DMS53 treated with DMSO at 0.1 percent for 48 hours (cell line): ENCODE data around the gene MAT2B.
A peak's percentile ranks its signal among the peaks of the same experiment; 100 is the strongest.
"Not testable (repeated sequence)": the region's sequence is repeated elsewhere in the genome, so short reads cannot be mapped to it uniquely, and the experiment has no call there.

ENCODE experiments used
- DNase-seq: peaks from one replicate; lab custom pipeline; 2025; ENCODE audit not compliant: unreplicated experiment; lab: John Stamatoyannopoulos, UW

MAT2B gene

GRCh38 chr5:163503106-163504078, 2.0 kb upstream of the MAT2B start:
- peak; percentile 14 for DNase-seq

- DNase-seq = peak; percentile 8
These were observed 1.1 kb upstream of the MAT2B start for GRCh38 chr5:163504079-163504931.

- DNase-seq = no peak
These were observed 411 bp upstream of the MAT2B start for GRCh38 chr5:163505049-163505367.

GRCh38 chr5:163506095-163506457, 657 bp downstream of the MAT2B start:
- no peak for DNase-seq

DNA sequence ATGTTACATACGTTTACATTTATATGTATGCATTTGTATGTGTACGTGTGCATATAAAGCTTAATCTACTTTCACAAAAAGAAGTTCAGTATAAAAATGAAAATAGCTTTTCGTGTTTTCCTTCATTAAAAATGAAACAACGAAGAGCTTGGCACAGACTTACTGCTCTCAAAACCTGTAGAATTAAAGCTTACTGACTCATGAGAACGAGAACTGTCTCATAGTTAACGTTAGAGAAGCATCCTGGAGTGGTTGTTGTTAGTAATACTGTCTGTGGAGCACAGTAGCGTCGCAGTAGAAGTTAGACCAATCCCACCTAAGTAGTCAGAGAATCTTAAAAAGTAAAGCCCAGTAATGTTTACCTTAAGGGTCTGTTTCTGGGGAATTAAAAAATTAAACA, 1.3 kb downstream of the MAT2B start:
- DNase-seq = no peak

DNA sequence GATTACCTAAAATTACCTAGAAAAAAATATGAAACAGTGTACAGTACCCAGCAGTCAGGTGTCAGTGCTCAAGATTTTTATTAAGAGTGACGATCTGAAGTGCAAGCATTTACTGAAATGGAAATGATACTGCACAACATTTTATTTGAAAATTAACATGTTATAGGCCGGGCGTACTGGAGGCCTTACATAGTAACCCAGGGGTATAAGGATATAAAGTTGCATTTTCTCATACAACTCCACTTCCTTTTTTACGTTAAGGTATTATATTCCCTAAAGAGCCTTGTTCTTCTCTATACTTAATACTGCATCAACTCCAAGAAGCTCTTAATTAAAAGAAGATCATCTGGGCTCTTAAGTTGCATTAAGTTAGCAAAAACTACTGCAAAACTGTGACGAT, 3.3 kb downstream of the MAT2B start:
- no peak for DNase-seq

- DNase-seq = no peak
These were observed 4.0 kb downstream of the MAT2B start for GRCh38 chr5:163509291-163509951.

DNA sequence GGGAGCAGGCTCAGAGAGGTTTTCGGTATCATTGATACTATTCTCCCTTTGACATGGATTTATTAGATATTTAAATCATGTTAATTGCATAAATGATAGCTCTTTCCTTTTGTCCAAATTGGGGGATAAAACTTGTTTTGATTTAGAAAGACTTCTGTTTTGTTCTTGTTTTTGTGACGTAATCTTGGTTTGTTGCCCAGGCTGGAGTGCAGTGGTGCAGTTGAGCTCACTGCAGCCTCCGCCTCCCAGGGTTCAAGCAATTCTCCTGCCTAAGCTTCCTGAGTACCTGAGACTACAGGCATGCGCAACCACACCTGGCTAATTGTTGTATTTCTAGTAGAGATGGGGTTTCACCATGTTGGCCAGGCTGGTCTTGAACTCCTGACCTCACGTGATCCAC, 7.1 kb downstream of the MAT2B start:
- no peak for DNase-seq

DNA sequence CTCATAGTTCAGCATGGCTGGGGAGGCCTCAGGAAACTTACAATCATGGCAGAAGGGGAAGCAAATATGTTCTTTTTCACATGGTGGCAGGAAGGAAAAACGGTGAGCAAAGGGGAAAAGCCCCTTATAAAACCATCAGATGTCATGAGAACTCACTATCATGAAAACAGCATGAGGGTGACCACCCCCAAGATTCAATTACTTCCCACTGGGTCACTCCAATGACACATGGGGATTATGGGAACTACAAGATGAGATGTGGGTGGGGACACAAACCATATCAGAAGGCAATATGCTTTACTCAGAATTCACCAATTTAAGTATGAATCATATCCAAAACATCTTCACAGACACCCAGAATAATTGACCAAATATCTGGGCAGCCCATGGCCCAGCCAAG, 19.7 kb downstream of the MAT2B start:
- DNase-seq = no peak

DNA sequence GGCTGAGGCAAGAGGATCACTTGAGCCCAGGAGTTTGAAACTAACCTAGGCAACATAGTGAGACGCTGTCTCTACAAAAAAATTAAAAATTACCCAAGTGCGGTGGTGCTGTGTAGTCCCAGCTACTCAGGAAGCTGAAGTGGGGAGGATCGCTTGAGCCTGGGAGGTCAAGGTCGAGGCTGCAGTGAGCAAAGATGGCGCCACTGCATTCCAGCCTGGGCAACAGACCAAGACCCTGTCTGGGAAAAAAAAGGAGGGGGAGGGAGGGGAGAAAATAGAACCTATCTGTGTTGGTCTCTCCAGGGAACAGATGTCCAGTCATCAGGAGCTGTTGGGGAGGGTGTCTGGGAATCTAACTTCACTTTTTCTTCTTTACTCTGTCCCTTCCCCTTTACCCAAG, 24.3 kb downstream of the MAT2B start:
- no peak for DNase-seq

DNA sequence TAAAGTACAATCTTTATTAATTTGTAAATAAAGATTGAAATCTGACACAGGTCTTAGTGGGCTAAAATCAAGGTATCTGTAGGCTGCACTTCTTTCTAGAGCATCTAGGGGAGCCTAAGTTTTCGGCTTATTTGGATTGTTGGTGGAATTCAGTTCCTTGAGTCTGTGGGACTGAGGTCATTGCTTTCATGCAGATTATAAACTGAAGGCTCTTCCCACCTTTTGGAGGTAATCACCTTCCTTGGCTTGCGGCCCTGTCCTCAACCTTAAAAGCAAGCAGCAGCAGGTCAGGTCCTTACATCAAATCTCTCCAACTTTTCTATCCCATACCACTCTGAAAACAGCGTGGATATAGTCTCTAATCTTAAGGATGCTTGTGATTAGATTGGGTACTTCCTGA, 25.9 kb downstream of the MAT2B start:
- no peak for DNase-seq

DNA sequence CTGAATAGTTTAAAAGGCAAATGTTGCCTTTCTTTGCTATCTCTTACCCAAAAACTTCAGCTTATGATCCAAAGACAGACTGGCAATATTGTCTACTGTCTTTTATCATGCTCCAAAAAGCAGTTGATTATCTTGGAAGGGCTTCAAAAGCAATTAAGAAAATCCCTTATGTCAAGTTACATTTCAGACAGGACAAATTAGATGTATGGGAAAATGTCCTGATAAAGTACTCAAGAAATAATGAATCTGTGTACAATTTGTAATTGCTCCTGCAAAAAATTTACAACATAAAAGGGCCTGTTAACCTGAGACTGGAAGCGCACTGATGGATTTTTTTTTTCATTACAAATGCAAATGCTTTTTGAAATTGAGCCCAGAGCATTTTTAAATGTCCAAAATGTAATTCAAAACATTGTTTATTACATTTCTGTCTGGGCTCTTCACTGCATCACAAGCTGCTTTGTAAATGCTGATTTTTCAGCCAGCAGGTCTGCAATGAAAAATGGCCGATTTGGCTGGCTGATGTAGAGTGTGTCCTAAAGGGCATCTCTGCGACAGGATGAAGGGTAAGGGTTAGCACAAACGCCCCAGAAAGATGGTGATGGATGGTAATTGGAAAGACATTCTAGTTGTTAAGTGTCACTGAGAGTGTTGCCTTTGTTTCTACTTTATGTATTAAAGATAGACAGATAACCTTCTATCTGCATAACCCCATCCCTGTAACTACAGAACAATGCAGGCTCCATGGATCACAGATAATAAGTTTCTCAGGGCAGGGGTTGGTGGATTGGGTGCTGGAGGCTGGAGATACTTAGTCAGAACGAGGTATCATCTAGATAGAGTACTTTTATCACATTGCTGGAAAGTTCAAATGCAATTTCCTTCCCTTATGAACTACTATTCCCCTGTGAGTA, 27.0 kb downstream of the MAT2B start:
- no peak for DNase-seq

- no peak for DNase-seq
These were observed 27.8 kb downstream of the MAT2B start for GRCh38 chr5:163533223-163533622.

- DNase-seq = no peak
These were observed 29.2 kb downstream of the MAT2B start for GRCh38 chr5:163534492-163535094.

DNA sequence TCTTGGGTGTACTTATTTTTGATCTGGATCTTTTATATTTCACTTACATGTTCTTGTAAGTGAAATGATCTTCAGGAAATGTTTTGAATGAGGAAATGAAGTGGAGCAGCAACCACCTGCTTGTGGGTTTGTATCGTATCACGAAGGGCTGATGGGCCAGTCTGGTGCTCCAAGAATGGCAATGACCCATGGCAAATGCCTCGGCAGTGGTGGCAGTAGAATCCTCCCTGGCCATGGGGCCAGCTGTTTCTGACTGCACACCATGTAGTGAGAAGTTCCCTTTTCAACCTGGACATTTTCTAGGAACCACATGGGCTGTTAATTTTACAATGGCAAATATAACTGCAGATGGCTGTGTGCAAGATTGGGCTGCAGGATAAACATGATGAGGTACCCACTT, 29.9 kb downstream of the MAT2B start:
- DNase-seq = no peak

DNA sequence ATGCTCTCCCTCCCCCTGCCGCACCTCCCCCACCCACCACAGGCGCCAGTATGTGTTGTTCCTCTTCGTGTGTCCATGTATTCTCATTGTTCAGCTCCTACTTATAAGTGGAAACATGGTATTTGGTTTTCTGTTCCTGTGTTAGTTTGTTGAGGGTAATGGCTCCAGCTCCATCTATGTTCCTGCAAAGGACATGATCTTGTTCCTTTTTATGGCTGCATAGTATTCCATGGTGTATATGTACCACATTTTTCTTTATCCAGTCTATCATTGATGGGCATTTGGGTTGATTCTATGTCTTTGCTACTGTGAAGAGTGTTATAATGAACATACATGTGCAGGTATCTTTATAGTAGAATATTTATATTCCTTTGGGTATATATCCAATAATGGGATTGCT, 31.0 kb downstream of the MAT2B start:
- not testable (repeated sequence) for DNase-seq

DNA sequence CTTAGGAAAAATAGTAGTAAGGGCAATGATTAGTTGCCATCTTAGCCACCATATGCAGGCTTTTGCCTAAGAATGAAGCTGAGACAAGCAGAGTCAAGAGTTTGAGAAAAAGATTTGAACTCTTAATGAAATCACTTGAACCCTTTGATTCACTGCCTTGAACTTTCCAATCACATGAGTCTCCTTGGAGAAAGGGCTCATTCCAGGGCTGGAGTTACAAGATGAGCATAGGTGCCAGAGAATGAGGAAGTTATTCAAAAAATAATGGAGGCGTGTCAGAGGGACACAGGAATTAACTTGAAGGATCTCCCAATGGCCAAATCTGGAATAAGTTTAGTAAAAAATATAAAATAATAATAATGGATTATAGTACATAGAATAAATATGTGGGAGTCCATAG, 35.3 kb downstream of the MAT2B start:
- no peak for DNase-seq

DNA sequence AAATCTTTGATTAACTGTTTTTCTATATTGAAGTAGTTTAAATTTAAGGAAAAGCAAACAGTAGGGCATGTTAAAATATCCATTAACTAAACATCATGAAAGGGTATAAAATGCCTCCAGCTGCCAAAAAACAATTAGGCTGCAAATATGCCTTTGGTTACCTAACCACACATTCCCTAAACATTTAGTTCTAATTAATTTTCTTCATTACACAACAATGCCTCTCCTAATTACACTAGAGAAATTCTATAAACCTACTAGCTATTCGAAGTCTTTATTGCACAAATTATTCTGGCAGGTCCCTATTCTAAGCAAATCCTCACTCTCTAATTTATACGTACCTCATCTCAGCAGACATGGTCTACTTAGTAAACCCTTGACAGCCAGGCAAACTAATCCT, 37.4 kb downstream of the MAT2B start:
- DNase-seq = no peak

GRCh38 chr5:163544041-163544440, 38.6 kb downstream of the MAT2B start:
- DNase-seq = no peak

DNA sequence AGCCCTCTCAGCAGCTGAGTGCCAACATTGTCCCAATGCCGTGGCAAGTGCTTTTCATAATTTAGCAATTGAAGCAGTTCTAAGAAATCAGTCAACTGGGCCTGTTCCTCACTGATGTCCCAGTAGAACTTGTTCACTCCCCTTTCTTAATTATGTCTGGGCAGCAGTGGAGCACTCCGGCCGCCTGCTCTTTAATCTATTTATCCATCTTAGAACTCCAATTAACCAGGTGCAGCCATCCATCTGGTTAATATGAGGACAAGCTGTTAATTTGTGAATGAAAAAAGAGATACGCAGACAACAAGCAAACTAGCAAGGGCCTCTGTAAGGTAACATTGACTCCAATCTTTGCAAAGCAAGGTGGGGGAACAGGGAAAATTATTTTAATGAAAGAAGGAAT, 39.4 kb downstream of the MAT2B start:
- no peak for DNase-seq
